Tibial nerve (tissue), 4 donors: ENCODE data around the gene STH. TPM values are rescaled to one million over a fixed set of nuclear protein-coding genes. Genes with fewer than 3 reads are reported as not detected.
"Not testable (repeated sequence)": the region's sequence is repeated elsewhere in the genome, so short reads cannot be mapped to it uniquely, and the experiment has no call there.

Source experiments
- DNase-seq, 2 donors: peaks; one replicate each; pipeline ENCODE4 v3.0.0-alpha.2; 2019; ENCODE audit warnings: low spot score in 2 of 2
- H3K27ac ChIP-seq, 4 donors: fragments of 200-600 bp; sonication (generic) in 3 of 4; one replicate each; pipeline ENCODE4 v1.5.1; 2017 to 2019; ENCODE audit warnings: mild to moderate bottlenecking in 1 of 4
- H3K27me3 ChIP-seq, 2 donors: fragments of 200-600 bp; sonication (generic) in 1 of 2; one replicate each; pipeline versions ENCODE4 v1.5.1 to v1.6.0; 2017 to 2019
- H3K36me3 ChIP-seq, 3 donors: fragments of 200-600 bp; sonication (generic); one replicate each; pipeline ENCODE4 v1.5.1; 2018 to 2019
- H3K4me1 ChIP-seq, 4 donors: fragments of 200-600 bp; sonication (generic) in 3 of 4; one replicate each; pipeline ENCODE4 v1.5.1; 2017 to 2019
- H3K4me3 ChIP-seq, 4 donors: fragments of 200-600 bp; sonication (generic) in 3 of 4; one replicate each; pipeline ENCODE4 v1.5.1; 2017 to 2019; ENCODE audit warnings: mild to moderate bottlenecking in 1 of 4, moderate library complexity in 1 of 4
- H3K9me3 ChIP-seq, 4 donors: fragments of 200-600 bp; sonication (generic) in 3 of 4; one replicate each; pipeline ENCODE4 v1.5.1; 2017 to 2019
- EP300 ChIP-seq, 2 donors: sonication (generic); formaldehyde crosslinking; IDR thresholded peaks; one replicate each; pipeline ENCODE4 v1.6.1; 2017; ENCODE audit warnings: antibody characterized with exemption in 2 of 2, mild to moderate bottlenecking in 1 of 2
- POLR2A ChIP-seq, 2 donors: fragments of 450-650 bp; IDR thresholded peaks; one replicate each; pipeline ENCODE4 v1.6.1; 2017; ENCODE audit warnings: antibody characterized with exemption in 2 of 2, mild to moderate bottlenecking in 2 of 2, moderate library complexity in 2 of 2
- WGBS, 2 donors: methylation state at CpG; one replicate each; pipeline ENCODE4 v1.1.5; 2018; 5-methylcytosine and 5-hydroxymethylcytosine counted together
- total RNA-seq, 4 donors: library from RNA; depleted of rRNA; stranded (reverse); fragments of >200 nt; gene quantifications; one replicate each; pipeline ENCODE4 v1.1.0, GENCODE V29; 2016
- TF ChIP-seq, protein P1 (sequence below), 5 experiments: fragments of 200-600 bp in 3 of 5; fragments of 450-650 bp in 2 of 5; sonication (generic) in 3 of 5; IDR thresholded peaks; one replicate each; pipeline ENCODE4 v1.5.1; 2016 to 2019; ENCODE audit warnings: antibody characterized with exemption in 5 of 5, mild to moderate bottlenecking in 3 of 5, moderate library complexity in 2 of 5

The STH gene
- total RNA-seq, 4 donors from 2014 or later = not detected

DNA sequence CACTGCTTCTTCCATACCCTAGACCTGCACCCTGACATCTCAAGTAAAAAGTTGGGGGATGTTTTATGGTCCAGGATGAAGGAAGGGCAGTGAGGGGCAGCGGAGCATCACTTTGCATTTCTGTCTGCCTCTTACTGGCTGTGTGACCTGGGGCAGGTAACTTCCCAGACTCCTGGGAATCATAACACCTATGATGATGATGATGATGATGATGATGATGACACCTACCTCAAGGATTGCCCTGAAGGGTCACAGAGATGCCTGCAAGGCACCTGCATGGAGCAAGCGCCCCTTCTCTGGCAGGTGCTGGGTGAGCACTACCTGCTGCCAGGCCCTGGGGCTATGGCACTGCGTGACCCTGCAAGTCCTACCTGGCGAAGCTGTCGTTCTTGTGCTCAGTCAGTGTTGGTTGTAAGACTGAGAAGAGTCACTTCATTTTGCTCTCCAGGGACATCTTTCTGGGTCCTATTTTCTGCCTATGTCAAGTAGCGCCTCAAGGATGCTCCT is 46.2 kb upstream of the STH start:
- Histone ChIP-seq H3K4me1 (peaks cover 0 to 12% (median 0%) of the 10 kb centered on the region in 4 donors), H3K36me3 (no peaks in the 10 kb centered on the region), H3K9me3 (no peaks in the 10 kb centered on the region), H3K27ac (no peak overlapping the region), H3K27me3 (peaks cover 0 to 42% of the 10 kb centered on the region in 2 donors), H3K4me3 (no peak overlapping the region)
- DNase-seq = no peak
- TF ChIP-seq, protein P1, sequence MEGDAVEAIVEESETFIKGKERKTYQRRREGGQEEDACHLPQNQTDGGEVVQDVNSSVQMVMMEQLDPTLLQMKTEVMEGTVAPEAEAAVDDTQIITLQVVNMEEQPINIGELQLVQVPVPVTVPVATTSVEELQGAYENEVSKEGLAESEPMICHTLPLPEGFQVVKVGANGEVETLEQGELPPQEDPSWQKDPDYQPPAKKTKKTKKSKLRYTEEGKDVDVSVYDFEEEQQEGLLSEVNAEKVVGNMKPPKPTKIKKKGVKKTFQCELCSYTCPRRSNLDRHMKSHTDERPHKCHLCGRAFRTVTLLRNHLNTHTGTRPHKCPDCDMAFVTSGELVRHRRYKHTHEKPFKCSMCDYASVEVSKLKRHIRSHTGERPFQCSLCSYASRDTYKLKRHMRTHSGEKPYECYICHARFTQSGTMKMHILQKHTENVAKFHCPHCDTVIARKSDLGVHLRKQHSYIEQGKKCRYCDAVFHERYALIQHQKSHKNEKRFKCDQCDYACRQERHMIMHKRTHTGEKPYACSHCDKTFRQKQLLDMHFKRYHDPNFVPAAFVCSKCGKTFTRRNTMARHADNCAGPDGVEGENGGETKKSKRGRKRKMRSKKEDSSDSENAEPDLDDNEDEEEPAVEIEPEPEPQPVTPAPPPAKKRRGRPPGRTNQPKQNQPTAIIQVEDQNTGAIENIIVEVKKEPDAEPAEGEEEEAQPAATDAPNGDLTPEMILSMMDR (IDR thresholded peaks at IDR 0.05) = no peak
- TF ChIP-seq EP300 (IDR thresholded peaks at IDR 0.05) (no peak), POLR2A (IDR thresholded peaks at IDR 0.05) (no peak)
- WGBS, 2 donors = 94 to 98% methylated on average over 6 of the region's 6 CpGs

DNA sequence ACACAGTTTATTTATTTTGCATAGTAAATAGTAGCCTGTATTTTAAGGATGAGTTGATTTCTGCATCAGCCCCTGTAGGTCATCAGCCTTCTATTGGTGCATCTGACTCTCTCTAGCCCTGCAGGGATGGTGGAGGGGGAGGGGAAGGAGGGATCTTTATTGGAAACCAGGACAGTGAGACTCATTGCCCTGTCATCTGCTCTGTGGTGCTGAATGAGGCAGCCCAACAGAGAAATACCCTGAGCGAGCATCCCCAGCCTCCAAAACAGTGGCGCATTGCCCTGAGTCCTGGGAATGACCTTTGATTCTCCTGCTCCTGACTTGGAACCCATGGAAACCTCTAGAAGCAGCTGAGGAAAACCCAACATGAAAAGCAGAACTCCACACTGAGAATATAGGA is 45.5 kb upstream of the STH start:
- Histone ChIP-seq H3K36me3 (no peaks in the 10 kb centered on the region), H3K9me3 (no peaks in the 10 kb centered on the region), H3K27ac (no peak overlapping the region), H3K27me3 (peaks cover 0 to 42% of the 10 kb centered on the region in 2 donors), H3K4me1 (peaks cover 0 to 10% (median 0%) of the 10 kb centered on the region in 4 donors), H3K4me3 (no peak overlapping the region)
- no peak for DNase-seq
- 48 to 75% methylated on average over 2 of the region's 2 CpGs for WGBS, 2 donors
- no peak for TF ChIP-seq POLR2A (IDR thresholded peaks at IDR 0.05)
- TF ChIP-seq, protein P1 (IDR thresholded peaks at IDR 0.05) = no peak
- no peak for TF ChIP-seq EP300 (IDR thresholded peaks at IDR 0.05)

DNA sequence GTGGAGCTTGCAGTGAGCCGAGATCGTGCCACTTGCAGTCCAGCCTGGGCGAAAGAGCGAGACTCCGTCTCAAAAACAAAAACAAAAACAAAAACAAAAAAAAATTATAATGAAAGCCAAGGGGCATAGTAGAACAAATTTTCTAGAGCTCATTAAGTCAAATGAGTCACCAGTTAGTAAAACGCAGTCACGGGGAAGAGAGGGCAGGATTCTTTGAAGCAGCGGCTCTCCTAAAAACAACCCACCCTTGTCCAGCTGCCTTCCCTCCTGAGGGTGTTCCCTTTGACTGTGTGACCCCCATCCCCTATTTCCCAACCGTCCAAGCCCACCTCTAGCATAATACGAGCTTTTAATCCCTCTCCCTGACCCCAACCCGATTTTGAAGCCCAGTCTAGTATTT is 44.1 kb upstream of the STH start:
- no peaks in the 10 kb centered on the region for H3K9me3 ChIP-seq
- peaks cover 0 to 35% of the 10 kb centered on the region in 2 donors for H3K27me3 ChIP-seq
- H3K4me3 ChIP-seq = no peak overlapping the region
- DNase-seq = no peak
- H3K36me3 ChIP-seq = no peaks in the 10 kb centered on the region
- H3K27ac ChIP-seq = no peak overlapping the region
- no peak for TF ChIP-seq POLR2A (IDR thresholded peaks at IDR 0.05)
- TF ChIP-seq EP300 (IDR thresholded peaks at IDR 0.05) = no peak
- TF ChIP-seq, protein P1 (IDR thresholded peaks at IDR 0.05) = no peak
- H3K4me1 ChIP-seq = no peaks in the 10 kb centered on the region
- 60 to 62% methylated on average over 11 of the region's 11 CpGs for WGBS, 2 donors

DNA sequence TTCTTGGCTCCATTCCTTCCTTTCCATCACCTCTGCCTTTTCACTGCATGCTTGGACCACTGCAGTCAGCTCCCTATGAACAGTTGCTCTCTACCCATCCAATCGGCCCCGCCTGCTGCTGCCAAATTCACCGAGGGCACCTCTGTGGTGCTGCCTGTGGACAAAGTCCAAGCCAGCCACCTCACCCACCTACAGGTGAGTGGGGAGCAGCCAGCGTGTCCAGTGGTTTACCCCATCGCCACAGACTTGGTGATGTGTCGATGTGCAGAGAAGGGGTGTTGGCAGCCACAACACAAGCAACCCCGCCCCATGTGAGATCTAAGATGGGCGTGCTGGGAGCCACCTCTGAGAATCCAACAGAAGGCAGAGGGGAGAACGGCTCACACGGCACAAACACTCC is 43.7 kb upstream of the STH start:
- WGBS, 2 donors = 76 to 82% methylated on average over 10 of the region's 10 CpGs
- no peak for DNase-seq
- peaks cover 0 to 31% of the 10 kb centered on the region in 2 donors for H3K27me3 ChIP-seq

DNA sequence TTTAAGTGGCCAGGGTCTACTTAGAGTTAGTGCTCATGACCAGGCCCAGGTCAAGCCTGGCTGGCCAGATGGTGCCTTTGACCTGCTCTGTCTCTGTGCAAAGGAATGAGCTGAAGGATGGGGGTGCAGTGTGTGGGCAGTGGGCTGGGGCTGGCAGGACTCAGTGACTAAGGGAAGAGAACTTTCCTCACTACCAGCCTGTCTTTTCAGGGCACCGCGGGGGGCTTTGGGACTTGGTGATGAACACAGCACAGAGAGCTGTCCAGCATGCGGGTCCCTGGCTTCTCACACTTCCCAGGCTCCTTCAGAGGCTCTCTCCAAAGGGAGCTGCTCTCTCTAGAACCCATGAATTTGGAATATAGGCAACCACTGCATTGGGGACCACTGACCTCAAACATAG is 43.0 kb upstream of the STH start:
- TF ChIP-seq EP300 (IDR thresholded peaks at IDR 0.05) (no peak), POLR2A (IDR thresholded peaks at IDR 0.05) (no peak)
- TF ChIP-seq, protein P1 (IDR thresholded peaks at IDR 0.05) = no peak
- 90 to 91% methylated on average over 3 of the region's 3 CpGs for WGBS, 2 donors

More for the DNA sequence above, 43.7 kb upstream of the STH start:
- Histone ChIP-seq H3K9me3 (no peaks in the 10 kb centered on the region), H3K4me1 (no peaks in the 10 kb centered on the region), H3K36me3 (no peaks in the 10 kb centered on the region), H3K27ac (no peak overlapping the region), H3K4me3 (no peak overlapping the region)
- TF ChIP-seq EP300 (IDR thresholded peaks at IDR 0.05) (no peak), POLR2A (IDR thresholded peaks at IDR 0.05) (no peak)
- TF ChIP-seq, protein P1 (IDR thresholded peaks at IDR 0.05) = no peak

DNA sequence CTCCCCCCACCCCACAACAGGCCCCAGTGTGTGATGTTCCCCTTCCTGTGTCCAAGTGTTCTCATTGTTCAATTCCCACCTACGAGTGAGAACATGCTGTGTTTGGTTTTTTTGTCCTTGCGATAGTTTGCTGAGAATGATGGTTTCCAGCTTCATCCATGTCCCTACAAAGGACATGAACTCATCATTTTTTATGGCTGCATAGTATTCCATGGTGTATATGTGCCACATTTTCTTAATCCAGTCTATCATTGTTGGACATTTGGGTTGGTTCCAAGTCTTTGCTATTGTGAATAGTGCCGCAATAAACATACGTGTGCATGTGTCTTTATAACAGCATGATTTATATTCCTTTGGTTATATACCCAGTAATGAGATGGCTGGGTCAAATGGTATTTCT is 42.3 kb upstream of the STH start:
- not testable (repeated sequence) for H3K4me1 ChIP-seq, H3K9me3 ChIP-seq, DNase-seq, H3K36me3 ChIP-seq, H3K27ac ChIP-seq, H3K4me3 ChIP-seq
- WGBS, 2 donors = 87 to 93% methylated on average over 4 of the region's 4 CpGs
- H3K27me3 ChIP-seq = peaks cover 0 to 19% of the 10 kb centered on the region in 2 donors

More for the DNA sequence above, 43.0 kb upstream of the STH start:
- no peak overlapping the region for H3K4me3 ChIP-seq
- no peaks in the 10 kb centered on the region for H3K4me1 ChIP-seq
- H3K27me3 ChIP-seq = peaks cover 0 to 25% of the 10 kb centered on the region in 2 donors
- no peaks in the 10 kb centered on the region for H3K9me3 ChIP-seq
- H3K27ac ChIP-seq = no peak overlapping the region
- no peak for DNase-seq
- no peaks in the 10 kb centered on the region for H3K36me3 ChIP-seq
